AG04449 (cell line): Measurements from ENCODE around the gene KCNV2.

Experiments
- CTCF ChIA-PET: fragments of 350-600 bp; formaldehyde crosslinking; extraction: SDS; loops from one replicate; lab custom pipeline; 2021; ENCODE audit warnings: antibody characterized with exemption; lab: Yijun Ruan, JAX
- POLR2A ChIA-PET: fragments of 400-600, 350-600 bp; formaldehyde crosslinking; extraction: SDS; loops from one replicate; lab custom pipeline; 2020; ENCODE audit warnings: antibody characterized with exemption, inconsistent platforms; lab: Yijun Ruan, JAX
- DNase-seq: peaks from one replicate; pipeline ENCODE4 v3.0.0-alpha.2; 2010; ENCODE audit warnings: low read depth, low spot score
- H3K4me3 ChIP-seq: 2 replicates; pipeline ENCODE4 v1.5.1; 2011; ENCODE audit warnings: low read depth, mild to moderate bottlenecking, control low read depth, low read length
- TF ChIP-seq, protein P1 (sequence below): IDR thresholded peaks from one replicate; pipeline ENCODE4 v1.5.1; 2011; ENCODE audit warnings: mild to moderate bottlenecking, moderate library complexity, low read length, control low read depth, inconsistent platforms; ENCODE audit not compliant: insufficient read depth; ENCODE audit errors: missing control alignments

KCNV2 gene

DNA sequence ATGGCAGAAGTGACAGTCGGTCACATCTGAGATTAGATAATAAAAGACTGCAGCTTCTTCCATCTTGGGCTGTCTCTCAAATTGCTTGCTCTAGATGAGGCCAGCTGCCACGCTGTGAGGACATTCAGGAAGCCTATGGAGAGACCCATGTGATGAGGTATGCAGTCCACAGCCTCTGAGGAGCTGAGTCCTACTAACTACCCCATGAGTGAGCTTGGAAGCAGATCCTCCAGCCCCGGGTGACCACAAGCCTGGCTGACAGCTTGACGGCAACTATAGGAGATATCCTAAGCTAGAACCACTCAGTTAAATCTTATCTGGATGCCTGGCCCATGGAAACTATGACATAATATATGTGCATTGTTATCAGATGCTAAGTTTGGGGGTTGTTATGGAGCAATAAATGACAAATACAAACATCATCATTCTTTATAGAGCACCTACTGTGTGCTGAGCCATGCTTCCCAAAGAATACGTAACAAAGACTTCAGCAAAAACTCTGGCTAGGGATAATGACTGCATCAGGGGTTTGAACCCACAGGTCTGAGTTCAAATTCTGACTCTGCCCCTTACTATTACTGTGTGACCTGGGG, 26.7 kb downstream of the KCNV2 start:
- TF ChIP-seq, protein P1, sequence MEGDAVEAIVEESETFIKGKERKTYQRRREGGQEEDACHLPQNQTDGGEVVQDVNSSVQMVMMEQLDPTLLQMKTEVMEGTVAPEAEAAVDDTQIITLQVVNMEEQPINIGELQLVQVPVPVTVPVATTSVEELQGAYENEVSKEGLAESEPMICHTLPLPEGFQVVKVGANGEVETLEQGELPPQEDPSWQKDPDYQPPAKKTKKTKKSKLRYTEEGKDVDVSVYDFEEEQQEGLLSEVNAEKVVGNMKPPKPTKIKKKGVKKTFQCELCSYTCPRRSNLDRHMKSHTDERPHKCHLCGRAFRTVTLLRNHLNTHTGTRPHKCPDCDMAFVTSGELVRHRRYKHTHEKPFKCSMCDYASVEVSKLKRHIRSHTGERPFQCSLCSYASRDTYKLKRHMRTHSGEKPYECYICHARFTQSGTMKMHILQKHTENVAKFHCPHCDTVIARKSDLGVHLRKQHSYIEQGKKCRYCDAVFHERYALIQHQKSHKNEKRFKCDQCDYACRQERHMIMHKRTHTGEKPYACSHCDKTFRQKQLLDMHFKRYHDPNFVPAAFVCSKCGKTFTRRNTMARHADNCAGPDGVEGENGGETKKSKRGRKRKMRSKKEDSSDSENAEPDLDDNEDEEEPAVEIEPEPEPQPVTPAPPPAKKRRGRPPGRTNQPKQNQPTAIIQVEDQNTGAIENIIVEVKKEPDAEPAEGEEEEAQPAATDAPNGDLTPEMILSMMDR = no peak
- CTCF ChIA-PET = interaction anchor here (1.5 kb wide), 1 partner anchor 14 kb away, joined by 4 read pairs; no protein-coding TSS in a partner anchor
- H3K4me3 ChIP-seq = no peak overlapping the region
- POLR2A ChIA-PET = no interaction called here
- no peak for DNase-seq

DNA sequence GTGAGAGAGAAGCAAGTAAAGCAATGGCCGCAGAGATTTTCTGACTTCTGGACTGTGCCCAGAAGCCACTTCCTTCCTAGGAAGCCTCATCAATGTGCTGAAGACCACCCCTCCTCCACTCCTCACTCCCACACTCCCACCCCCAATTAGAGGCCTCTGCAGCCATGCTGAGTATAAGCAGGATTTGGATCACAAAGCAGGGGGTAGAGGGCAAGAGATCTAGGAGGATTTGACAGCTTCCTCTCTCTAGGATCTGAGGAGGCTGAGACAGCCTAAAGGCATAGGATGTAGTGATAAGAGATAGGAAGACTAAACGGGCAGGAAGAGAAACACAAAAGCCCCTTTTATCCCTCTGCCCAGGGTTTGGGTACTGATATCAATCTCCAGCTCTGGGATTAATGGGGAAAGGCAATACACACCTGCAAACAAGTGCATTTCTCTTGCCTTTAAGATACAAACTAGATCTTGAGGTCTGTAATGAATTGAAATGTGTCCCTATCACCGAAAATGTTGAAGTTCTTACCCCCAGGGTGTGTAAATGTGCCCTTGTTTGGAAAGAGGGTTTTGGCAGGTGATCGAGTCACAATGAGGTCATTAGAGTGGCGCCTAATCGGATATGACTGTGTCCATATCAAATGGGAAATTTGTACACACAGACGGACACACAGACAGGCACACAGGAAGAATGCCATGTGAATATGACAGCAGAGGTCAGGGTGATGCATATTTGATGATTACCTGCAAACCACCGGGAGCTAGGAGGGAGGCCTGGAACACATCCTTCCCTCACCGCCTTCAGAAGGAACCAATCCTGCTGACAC, 28.5 kb downstream of the KCNV2 start:
- TF ChIP-seq, protein P1 = no peak
- ChIA-PET CTCF (interaction anchor here (1.1 to 1.5 kb wide), 2 partner anchors 11 to 16 kb away, joined by 3 to 4 read pairs; no protein-coding TSS in a partner anchor), POLR2A (no interaction called here)
- H3K4me3 ChIP-seq = no peak overlapping the region
- no peak for DNase-seq

GRCh38 chr9:2749485-2749884, 32.2 kb downstream of the KCNV2 start:
- TF ChIP-seq, protein P1 = no peak
- H3K4me3 ChIP-seq = no peak overlapping the region
- ChIA-PET CTCF (interaction anchor here (0.6 to 1.3 kb wide), 2 partner anchors 22 to 617 kb away, joined by 3 read pairs; no protein-coding TSS in a partner anchor), POLR2A (no interaction called here)
- DNase-seq = no peak

GRCh38 chr9:2755285-2755684, 38.0 kb downstream of the KCNV2 start:
- no peak overlapping the region for H3K4me3 ChIP-seq
- TF ChIP-seq, protein P1 = no peak
- CTCF ChIA-PET = no interaction called here
- POLR2A ChIA-PET = no interaction called here
- no peak for DNase-seq

DNA sequence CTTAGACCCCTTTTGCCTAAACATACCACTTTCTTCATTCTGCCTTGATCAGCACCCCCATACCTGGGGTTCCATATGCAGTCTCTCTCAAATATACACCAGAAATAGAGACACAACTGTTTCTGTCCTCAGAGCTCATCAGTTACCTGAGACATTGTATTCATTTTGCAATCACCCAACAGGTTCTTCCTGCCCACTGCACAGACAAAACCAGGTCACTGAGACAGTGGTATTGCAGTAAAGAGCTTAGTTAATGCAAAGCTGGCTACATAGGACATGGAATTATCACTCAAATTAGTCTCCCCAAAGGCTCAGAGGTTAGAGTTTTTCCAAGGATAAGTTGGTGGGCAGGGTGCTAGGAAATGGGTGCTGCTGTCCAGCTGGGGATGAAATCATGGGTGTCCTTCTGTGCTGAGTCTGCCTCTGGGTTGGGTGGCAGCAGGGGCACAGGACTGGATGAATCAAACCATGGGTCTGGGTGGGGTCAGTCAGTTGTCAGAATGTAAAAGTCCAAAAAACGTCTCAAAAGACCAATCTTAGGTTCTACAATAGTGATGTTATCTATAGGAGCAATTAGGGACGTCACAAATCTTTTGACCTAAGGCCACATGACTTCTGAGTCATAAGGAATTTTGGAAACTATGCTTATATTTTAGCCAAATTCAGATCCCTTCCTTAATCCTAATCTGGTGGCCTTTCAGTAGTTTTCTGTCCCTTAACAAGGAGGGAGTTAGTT, 41.0 kb downstream of the KCNV2 start:
- no peak for DNase-seq
- TF ChIP-seq, protein P1 = no peak
- no peak overlapping the region for H3K4me3 ChIP-seq
- ChIA-PET POLR2A (no interaction called here), CTCF (interaction anchor here (1.4 kb wide), 1 partner anchor 10 kb away, joined by 4 read pairs; no protein-coding TSS in a partner anchor)
